ENCODE measurements around the gene CFAP97D1.

Gene CFAP97D1

GRCh38 chr17:43799047-43799446 lies 18.8 kb downstream of the CFAP97D1 start:
- no peak for DNase-seq (ENCODE audit: low spot score)

- no peak for DNase-seq (ENCODE audit: low spot score)
Observed at GRCh38 chr17:43800736-43801135, 20.5 kb downstream of the CFAP97D1 start.

GRCh38 chr17:43801844-43802243 lies 21.6 kb downstream of the CFAP97D1 start:
- DNase-seq (ENCODE audit: low spot score) = no peak

- DNase-seq (ENCODE audit: low spot score) = no peak
Observed at GRCh38 chr17:43803758-43804157, 23.5 kb downstream of the CFAP97D1 start.

GRCh38 chr17:43805117-43805516 lies 24.9 kb downstream of the CFAP97D1 start:
- no peak for DNase-seq (ENCODE audit: low spot score)

GRCh38 chr17:43808076-43808475 lies 27.8 kb downstream of the CFAP97D1 start:
- DNase-seq (ENCODE audit: low spot score) = no peak

- no peak for DNase-seq (ENCODE audit: low spot score)
Observed at GRCh38 chr17:43809121-43809520, 28.9 kb downstream of the CFAP97D1 start.

GRCh38 chr17:43810226-43810715 lies 30.0 kb downstream of the CFAP97D1 start:
- DNase-seq (ENCODE audit: low spot score) = no peak

- DNase-seq (ENCODE audit: low spot score) = no peak
Observed at GRCh38 chr17:43810823-43811222, 30.6 kb downstream of the CFAP97D1 start.

- no peak for DNase-seq (ENCODE audit: low spot score)
Observed at GRCh38 chr17:43812396-43813265, 32.4 kb downstream of the CFAP97D1 start.

- DNase-seq (ENCODE audit: low spot score) = no peak
Observed at GRCh38 chr17:43813386-43813785, 33.2 kb downstream of the CFAP97D1 start.

- no peak for DNase-seq (ENCODE audit: low spot score)
Observed at GRCh38 chr17:43814026-43814425, 33.8 kb downstream of the CFAP97D1 start.

- no peak for DNase-seq (ENCODE audit: low spot score)
Observed at GRCh38 chr17:43814714-43815113, 34.5 kb downstream of the CFAP97D1 start.

- no peak for DNase-seq (ENCODE audit: low spot score)
Observed at GRCh38 chr17:43816336-43817320, 36.4 kb downstream of the CFAP97D1 start.

- DNase-seq (ENCODE audit: low spot score) = no peak
Observed at GRCh38 chr17:43817826-43818225, 37.6 kb downstream of the CFAP97D1 start.

- DNase-seq (ENCODE audit: low spot score) = no peak
Observed at GRCh38 chr17:43818966-43819365, 38.7 kb downstream of the CFAP97D1 start.

- DNase-seq (ENCODE audit: low spot score) = no peak
Observed at GRCh38 chr17:43820759-43821158, 40.5 kb downstream of the CFAP97D1 start.

GRCh38 chr17:43822570-43823190 lies 42.4 kb downstream of the CFAP97D1 start:
- DNase-seq (ENCODE audit: low spot score) = no peak

GRCh38 chr17:43823350-43824084 lies 43.3 kb downstream of the CFAP97D1 start:
- no peak for DNase-seq (ENCODE audit: low spot score)

GRCh38 chr17:43825567-43825966 lies 45.3 kb downstream of the CFAP97D1 start:
- DNase-seq (ENCODE audit: low spot score) = no peak

GRCh38 chr17:43826206-43826605 lies 46.0 kb downstream of the CFAP97D1 start:
- no peak for DNase-seq (ENCODE audit: low spot score)

All from LoVo (cell line).